ENCODE results near the gene DGUOK.

DGUOK gene

DNA sequence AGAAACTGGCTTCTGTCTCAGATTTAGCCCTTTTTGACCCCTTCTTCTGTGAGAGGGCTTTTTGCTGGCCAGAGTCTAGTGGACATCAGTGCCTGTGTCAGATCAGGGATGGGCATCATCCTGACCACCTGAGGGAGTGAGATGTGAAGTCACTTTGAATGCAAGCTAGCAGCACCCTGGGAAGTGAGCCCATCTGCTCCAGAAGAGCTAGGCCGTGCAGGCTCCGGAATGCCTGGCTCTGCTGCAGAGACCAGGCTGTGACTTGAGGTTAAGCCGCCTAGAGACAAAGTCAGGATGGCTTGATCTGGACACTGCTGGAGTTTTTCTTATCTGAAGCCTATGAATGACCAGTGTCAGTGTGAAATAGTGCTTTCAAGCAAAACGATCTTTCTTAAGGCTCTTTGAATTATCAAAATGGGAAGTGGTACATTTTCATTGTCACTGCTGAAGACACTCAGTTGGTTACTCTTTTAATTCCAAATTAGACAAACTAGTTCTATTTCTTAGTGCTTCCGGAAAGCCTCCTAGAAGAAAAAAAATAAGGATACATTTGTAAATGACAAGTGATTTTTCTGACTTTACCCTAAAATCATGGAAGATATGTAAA, 20.8 kb downstream of the DGUOK start:
- no peak for DNase-seq (ENCODE audit: low read depth in 2 of 2)

DNA sequence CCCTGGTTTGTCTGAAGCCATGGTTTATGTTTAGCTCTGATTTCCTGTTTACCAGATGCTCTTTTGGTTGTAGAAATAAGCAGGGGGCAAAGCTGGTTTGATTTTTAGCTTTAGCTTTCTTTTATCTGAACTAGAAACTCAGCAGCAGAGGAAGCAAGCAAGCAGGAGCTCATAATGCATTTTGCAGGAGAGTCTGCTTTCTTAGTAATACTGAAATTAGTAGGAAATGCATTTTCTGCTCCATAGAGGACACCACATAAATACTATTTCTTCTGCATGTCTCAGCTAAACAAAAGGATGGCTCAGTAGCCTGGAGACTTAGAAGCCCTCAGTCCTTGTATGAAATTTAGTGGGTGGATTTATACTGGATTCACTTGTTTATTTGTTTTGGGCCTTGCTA, 23.1 kb downstream of the DGUOK start:
- DNase-seq (ENCODE audit: low read depth in 2 of 2): no peak

DNA sequence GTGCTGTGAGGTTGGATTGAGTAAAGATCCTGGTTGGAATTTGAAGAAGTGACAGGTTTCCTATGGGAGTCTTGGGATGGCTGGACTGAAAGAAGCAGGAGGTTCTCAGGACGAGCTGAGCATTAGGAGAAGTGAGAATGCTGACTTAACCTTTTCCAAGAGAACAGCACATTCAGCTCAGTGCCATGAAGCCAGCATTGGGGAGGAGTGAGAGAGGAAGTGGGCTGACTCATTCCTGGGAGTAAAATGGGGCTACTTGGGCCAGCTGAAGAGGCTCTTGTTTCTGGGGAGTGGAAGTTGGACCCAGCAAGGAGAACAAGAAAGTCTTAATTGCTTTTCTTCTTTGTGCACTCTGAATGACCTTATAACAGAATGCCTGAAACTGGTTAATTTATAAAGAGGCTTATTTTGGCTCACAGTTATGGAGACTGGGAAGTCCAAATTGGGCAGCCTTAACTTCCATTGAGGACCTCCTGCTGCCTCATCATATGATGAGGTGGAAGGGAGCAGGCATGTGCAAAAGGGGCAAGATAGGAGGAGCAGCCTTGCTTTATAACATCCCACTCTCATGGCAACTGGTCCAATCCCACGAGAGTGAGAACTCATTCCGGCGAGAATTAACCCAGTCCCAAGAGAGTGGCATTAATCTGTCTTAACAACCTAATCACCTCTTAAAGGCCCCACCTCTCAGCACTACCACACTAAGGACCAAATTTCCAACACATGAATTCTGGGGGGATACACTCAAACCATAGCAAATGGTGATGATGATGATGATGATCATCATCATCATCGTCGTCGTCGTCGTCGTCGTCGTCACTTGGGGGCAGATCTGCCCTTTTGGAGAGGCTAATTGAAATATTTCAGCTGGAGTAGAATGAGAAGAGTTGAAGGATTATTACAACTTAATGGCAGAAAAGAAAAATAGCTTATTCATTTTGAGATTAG, 26.1 kb downstream of the DGUOK start:
- DNase-seq (ENCODE audit: low read depth in 2 of 2): no peak

DNA sequence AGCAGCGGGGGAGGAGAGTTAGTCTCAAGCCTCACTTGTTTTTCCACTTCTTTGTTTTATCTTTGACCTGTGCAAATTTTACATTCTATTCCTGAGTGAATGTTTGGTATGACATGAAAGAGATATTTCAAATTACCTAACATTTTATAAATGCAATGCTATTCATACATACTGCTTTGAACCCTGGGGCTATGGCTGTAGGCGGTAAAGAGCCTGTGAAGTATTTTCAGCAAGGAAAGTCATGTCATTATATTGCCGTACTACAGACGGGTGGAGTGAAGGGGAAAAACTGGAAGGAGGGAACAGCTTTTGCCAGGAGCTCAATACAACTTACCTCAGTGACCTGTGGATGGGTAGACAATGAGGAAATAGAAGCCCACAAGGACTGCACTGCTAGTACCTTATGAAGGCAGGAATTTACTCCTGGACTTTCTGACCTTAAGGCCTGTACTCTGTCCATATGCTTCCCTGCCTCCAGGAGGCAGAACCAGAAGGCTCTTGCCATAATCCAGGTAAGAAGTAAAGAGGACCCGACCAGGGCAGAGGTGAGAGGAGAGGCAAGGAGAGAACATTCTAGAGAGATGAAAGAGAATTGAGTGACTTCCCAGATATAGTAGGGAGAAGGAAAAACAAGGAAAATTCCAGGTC, 29.7 kb downstream of the DGUOK start:
- no peak for DNase-seq (ENCODE audit: low read depth in 2 of 2)

DNA sequence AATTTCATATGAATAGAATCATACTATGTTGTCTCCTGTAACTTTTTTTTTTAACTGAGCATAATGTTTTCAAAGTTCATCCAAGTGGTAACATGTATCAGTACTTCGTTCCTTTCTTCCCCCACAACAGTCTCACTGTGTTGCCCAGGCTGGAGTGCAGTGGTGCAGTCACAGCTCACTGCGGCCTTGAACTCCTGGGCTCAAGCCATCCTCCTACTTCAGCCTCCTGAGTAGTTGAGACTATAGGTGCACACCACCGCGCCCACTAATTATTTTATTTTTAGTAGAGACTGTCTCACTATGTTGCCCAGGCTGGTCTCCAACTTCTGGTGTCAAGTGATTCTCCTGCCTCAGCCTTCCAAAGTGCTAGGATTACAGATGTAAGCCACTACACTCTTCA, 34.6 kb downstream of the DGUOK start:
- no peak for DNase-seq (ENCODE audit: low read depth in 2 of 2)

DNA sequence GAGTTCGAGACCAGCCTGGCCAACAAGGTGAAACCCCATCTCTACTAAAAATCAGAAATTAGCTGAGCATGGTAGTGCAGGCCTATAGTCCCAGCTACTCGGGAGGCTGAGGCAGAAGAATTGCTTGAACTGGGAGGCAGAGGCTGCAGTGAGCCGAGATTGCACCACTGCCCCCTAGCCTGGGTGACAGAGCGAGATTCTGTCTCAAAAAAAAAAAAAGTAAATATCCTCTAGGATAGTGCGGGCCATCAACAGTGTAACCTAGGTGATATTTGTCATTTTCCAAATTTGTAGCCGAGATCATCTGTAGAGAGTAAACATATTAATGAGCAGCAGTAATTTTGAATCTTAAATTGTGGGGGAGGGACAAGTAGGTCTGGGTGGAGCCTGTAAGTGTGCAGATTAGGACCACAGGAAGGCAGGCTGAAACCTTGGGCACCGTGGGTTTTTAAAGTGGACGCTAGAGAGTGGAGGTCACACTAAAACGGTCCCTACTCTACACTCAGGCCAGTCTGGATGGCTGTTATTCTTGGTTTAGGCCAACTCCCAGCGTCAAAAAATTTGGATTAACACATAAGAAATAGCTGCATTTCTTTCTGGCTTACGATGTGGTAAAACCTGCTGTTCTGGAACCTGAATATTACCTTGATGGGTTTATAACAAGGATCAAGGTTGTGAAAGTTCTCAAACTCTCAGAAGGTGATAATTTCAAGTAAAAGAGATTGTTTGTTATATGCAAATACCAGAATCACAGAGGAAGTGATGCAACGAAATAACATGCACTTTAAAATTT, 35.3 kb downstream of the DGUOK start:
- no peak for DNase-seq (ENCODE audit: low read depth in 2 of 2)

DNA sequence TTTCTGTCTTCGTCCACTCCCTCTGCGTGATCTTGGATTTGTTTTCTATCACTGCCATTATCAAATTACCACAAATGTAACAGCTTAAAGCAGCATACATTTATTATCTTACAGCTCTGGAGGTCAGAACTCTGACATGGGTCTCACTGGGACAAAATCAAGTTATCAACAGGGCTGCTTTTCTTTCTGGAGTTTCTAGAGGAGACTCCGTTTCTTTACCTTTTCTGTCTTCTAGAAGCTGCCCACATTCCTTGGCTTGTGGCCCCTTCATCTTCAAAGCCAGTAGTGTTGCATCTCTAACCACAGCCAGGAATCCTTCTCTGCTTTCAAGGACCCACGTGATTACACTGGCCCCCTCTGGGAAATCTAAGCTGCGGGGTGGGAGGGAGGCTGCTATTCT, 36.1 kb downstream of the DGUOK start:
- no peak for DNase-seq (ENCODE audit: low read depth in 2 of 2)

DNA sequence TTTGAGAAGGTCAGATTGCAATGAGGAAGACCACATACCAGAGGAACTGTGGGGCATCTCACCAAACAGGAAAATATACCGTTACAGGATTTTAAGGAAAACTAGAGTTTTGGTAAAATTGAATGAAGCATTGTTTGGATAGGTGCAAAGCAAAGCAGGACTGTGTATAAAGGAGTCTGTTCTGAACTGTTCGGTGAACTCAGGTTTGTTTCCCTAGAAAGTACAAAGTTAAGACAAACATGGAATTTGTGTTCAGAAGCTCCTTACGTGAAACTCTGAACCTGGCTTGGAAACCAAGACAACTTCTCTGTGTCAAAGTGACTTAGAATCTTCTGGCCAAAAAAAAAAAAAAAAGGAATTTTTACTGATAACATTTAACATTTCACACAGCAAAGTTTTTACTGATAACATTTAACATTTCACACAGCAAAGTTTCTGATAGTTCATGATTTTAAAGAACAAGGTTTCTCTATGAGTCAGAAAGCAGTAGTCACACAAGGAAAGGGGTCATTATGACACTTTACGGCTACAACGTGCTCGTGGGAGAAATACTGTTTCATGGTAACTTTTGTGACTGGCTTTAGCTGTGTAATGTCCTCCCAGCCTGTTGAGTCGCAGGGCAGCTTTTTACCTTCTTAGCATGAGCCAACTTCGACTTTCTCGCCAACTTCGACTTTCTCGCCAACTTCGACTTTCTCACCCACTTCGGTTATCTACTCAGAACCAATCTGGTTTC, 36.9 kb downstream of the DGUOK start:
- DNase-seq (ENCODE audit: low read depth in 2 of 2): no peak

DNA sequence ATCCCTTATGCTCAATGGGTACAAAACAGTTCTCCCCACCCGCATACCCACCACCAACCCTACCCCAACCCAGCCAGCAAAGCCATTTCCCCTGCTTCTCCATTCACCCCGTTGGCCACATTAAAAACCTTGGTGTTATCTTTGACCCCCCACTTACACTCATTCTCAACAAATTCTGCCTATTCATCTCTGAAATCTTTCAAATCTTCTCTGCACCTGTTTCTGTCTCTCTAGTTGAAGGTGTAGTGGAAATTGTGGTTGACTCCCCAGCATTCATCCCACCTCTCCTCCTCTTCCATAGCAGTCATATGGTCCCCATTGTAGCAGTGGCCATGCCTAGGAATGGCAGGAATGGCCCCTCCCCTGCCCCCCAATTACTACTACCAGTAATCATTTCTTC, 37.5 kb downstream of the DGUOK start:
- no peak for DNase-seq (ENCODE audit: low read depth in 2 of 2)

DNA sequence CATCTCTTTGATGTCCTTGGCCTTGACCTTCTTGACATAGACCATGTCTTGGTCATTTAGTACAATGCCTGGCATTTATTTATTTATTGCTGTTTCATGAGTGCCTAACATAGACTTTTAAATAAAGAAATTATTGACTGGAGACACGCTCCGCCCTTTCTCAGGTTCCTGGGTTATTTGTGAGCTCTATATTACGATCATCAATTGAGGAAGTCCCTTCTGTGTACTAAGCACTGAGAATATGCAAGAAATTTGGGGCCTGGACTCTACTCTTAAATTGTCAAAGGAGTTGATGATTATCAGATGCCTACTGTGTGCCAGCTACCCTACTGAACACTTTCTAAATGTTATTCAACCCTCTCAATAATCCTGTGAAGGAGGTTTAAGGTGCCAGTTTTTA, 38.4 kb downstream of the DGUOK start:
- DNase-seq (ENCODE audit: low read depth in 2 of 2): no peak

DNA sequence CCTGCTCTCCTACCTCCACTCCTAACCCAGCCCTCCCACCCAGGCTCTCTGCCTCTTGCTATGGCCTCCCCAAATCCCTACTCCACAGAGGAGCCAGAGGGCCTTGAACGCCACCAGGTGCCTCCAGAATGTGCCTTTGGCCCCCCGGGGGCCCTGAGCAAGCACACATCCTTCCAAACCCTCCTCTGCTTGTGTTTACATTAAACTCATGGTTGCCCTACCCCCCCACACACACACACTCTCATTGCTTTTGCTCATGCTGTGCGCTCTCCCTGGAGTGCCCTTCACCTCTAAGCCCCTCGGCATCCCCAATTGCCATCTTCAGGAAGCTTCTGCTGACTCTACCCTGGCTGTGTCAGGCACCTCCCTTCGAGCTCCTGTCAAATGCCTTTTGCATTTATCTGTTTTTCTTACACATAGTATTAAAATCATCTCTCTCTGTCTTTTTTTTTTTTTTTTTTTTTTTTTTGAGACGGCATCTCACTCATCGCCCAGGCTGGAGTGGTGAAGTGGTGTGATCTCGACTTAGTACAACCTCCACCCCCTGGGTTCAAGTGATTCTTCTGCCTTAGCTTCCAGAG, 41.8 kb downstream of the DGUOK start:
- DNase-seq (ENCODE audit: low read depth in 2 of 2): no peak

DNA sequence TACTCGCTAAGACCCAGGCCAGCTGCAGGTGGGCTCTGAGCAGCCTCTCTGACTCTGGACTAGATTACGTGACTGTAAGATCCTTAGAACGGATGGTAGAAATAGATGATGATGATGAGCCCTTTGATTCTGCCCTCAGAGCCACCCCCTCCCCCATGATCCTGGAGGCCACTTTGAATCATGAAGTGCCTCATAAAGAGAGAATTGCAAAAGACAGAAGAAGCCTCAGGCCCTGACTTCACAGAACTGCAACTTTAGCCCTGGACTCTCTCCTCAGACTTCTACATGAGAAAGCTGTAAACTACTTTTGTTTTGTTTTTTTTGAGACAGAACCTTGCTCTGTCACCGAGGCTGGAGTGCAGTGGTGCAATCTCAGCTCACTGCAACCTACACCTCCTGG, 42.7 kb downstream of the DGUOK start:
- DNase-seq (ENCODE audit: low read depth in 2 of 2): no peak

DNA sequence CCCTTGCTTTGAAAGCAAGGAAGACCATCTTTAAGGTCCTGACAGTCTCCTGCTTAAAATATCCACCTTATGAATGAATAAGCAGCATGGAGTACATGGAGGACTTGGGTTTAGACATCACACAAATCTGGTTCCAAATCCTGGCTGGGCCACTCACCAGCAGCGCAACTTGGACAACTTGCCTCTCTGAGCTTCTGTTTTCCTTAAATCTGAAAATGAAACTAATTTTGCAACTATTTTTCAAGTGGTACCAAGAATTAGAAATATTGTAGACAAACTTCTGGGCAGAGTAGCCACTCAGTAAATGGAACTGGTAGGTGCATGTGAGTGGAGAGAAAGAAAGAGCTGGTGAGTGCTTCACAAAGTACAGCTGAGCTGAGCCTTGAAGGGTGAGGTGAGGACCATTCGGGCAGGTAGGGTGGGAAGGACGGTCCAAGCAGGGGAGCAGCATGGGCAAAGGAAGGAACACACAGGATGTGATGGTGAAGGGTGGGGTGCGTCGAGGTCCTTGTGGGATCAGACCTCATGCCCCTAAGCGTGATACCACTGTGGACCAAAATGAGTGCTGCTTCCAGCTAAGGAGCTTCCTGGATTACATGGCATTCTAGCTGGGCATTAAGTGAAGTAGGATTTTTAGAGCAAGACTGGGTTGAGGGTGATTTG, 43.6 kb downstream of the DGUOK start:
- no peak for DNase-seq (ENCODE audit: low read depth in 2 of 2)

DNA sequence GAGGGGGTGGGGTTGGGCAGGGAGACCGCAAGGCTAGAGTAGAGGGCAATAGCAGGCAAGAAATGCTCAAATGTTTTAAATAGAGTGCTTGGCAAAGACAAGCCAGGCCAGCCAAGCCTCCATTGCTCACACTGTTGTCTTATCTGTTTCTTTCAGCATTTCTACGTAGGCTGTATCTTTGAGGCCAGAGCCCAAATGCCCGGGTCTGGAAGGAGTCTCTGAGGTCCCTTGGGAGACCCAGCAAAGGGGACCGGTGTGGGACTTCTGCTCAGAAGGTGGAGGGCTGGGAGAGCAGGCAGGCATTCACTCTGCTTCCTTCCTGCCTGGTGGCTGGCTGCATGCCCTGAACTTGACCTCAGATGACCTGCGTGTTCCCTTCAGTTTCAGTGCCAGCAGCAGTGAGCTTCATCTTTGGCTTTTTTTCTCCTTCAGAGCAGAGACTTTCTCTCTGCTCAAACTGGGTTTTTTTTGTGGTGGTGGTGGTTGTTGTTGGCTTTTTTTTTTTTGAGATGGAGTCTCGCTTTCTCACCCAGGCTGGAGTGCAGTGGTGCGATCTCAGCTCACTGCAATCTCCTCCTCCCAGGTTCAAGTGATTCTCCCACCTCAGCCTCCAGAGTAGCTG, 44.3 kb downstream of the DGUOK start:
- no peak for DNase-seq (ENCODE audit: low read depth in 2 of 2)

DNA sequence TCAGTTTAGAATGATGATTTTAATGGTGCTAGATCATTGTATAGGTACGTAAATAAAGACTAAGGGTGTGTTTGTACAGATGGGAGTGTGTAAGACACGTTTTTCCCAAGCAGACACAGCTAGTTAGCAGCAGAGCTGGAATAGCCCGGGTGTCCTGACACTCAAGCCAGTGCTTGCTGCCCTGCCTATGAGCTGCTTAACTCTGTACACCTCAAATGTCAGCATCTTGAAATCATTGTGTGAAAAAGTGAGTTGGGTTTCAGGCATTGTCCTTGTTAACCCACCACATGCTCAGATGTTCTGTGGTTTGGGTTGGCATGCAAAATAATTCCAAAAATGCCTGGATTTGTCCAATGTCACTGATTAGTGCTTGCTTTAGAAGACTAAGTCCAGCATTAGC, 45.0 kb downstream of the DGUOK start:
- DNase-seq (ENCODE audit: low read depth in 2 of 2): no peak

DNA sequence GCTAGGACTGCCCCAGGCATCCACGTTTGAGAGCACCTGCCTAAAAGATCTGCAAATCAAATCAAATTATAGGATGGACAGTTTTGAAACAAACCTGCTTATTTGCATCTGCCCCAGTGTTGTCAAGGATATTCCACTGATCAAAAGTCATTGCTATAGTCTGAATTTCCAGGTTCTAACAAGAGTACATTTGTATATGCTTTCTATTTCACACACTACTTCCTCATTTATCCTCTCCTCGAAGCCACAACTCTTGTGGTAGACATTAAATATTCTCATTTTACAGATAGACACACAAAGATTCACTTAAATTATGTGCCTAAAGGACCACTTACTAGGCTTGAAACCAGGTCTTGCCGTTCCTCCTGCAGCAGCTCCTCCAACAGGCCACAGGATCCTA, 46.2 kb downstream of the DGUOK start:
- no peak for DNase-seq (ENCODE audit: low read depth in 2 of 2)

DNA sequence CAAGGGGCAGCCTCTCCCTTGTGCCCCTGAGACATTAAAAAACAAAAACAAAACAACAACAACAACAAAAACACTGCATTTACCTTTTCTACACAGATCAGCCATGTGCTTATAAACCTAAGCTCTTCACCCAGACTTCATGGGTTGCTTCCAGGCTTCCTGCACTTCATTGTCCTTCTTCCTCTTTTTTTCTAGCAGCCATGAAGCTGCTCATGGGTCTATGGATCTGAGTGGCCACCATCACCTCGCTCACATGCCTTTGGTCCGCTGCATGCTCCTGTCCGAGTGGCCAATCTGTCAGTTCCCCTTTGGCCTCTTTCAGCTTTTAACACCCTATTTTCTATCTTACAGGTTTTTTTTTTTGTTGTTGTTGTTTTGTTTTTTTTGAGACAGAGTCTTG, 49.1 kb downstream of the DGUOK start:
- no peak for DNase-seq (ENCODE audit: low read depth in 2 of 2)

DNA sequence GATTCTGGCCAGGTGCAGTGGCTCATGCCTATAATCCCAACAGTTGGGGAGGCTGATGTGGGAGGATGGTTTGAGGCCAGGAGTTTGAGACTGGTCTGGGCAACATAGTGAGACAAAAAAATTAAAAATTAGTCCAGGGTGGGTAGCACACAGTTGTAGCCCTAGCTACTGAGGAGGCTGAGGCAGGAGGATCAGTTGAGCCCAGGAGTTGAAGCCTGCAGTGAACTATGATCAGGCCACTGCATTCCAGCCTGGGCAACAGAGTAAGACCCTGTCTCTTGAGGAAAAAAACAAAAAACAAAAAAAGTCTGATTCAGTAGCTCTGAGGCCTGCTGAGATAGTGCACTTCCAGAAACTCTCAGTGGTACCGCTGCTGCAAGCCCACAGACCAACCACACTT, 50.1 kb downstream of the DGUOK start:
- DNase-seq (ENCODE audit: low read depth in 2 of 2): no peak

DNA sequence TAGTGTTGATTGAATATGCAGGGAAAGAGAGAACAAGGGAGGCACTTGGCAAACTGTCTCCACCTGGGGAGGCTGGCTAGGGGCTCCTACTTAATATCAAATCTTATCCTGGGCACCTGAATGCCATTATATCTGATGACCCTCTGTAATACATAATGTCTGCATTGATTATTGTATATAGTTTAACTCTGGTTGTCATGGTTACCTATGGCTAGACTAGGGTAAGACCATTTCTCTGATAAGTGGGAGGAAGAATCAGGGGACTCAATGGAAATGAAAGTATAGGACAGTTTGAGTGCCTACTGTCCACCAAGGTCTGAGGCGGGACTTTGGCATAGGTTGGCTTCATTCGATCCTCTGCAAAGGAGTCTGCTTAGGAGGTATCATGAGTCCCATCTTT, 50.8 kb downstream of the DGUOK start:
- DNase-seq (ENCODE audit: low read depth in 2 of 2): no peak

DNA sequence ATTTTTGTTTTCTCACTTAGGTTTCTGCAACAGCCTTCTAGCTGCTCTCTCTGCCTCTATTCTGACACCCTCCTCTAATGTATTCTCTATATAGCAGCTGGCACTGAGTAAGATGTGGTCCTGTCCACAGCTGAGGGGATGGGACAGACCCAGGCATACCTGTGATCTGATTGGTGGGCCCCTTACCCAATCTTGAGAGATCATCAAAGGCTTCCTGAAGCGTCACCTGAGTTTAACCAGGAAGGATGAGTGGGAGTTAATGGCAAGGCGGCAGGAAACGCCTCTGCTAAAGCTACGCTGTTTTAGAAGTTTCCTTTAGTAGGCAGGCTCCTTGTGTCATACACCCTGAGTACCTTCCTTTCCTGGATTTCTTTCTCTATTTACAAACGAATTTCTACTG, 52.3 kb downstream of the DGUOK start:
- DNase-seq (ENCODE audit: low read depth in 2 of 2): peak in 1 of 2 donors; percentile 36

Measured in stimulated activated CD8-positive, alpha-beta memory T cell treated with anti-CD3 and anti-CD28 coated beads, Interleukin-7, amount 100 ng/mL, for 1 hour (primary cell).